Measurements from ENCODE around the gene B3GLCT.

B3GLCT gene

DNA sequence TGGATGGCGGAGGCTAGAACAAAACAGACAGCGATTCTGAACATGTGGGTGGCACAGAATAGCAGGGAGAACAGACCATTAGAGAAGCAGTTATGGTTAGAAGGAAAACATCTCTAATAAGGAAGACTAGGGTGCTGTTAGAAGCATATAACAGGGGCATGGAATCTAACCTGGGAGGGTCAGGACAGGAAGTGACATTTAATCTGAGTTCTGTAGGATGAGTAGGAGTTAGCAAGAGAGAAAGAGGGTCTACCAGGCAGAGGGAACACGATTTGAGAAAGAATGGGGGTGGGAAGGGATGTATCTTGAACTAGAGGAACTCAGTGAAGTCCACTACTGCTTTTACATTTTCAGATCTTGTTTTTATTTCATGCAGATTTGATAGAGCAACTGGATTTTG, 48.6 kb downstream of the B3GLCT start:
- TF ChIP-seq, protein P1, sequence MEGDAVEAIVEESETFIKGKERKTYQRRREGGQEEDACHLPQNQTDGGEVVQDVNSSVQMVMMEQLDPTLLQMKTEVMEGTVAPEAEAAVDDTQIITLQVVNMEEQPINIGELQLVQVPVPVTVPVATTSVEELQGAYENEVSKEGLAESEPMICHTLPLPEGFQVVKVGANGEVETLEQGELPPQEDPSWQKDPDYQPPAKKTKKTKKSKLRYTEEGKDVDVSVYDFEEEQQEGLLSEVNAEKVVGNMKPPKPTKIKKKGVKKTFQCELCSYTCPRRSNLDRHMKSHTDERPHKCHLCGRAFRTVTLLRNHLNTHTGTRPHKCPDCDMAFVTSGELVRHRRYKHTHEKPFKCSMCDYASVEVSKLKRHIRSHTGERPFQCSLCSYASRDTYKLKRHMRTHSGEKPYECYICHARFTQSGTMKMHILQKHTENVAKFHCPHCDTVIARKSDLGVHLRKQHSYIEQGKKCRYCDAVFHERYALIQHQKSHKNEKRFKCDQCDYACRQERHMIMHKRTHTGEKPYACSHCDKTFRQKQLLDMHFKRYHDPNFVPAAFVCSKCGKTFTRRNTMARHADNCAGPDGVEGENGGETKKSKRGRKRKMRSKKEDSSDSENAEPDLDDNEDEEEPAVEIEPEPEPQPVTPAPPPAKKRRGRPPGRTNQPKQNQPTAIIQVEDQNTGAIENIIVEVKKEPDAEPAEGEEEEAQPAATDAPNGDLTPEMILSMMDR (IDR thresholded peaks at IDR 0.05; ENCODE audit: low read depth, low read length) = no peak
- no peak overlapping the region for H3K4me3 ChIP-seq (ENCODE audit: low read depth, low read length)

DNA sequence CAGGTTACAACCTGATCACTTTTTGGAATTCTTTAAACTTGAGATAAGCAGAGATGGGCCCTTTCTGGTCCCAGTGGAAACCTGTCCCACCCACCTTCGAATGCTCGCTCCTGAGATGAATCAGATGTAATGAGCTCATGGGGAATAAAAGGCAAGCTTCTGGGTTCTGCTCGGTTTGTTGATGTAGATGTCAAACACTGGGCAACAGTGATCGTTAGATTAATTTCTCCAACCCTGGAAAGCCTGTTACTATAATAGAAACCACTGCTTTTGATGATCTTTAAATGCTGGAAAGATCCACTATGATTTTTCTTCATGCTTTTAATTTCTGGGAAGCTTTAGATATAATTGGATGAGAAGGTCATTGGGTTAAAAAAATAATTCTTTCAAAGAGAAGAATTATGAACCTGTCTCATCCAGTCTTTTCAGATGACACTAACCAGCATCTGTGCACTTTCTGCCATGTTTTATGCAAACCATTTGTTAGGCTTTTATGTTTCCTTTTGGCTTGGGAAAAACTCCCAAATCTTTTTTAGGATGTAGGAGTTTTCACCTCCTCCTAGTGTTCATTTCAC, 49.3 kb downstream of the B3GLCT start:
- TF ChIP-seq, protein P1 (IDR thresholded peaks at IDR 0.05; ENCODE audit: low read depth, low read length) = no peak
- H3K4me3 ChIP-seq (ENCODE audit: low read depth, low read length) = no peak overlapping the region

DNA sequence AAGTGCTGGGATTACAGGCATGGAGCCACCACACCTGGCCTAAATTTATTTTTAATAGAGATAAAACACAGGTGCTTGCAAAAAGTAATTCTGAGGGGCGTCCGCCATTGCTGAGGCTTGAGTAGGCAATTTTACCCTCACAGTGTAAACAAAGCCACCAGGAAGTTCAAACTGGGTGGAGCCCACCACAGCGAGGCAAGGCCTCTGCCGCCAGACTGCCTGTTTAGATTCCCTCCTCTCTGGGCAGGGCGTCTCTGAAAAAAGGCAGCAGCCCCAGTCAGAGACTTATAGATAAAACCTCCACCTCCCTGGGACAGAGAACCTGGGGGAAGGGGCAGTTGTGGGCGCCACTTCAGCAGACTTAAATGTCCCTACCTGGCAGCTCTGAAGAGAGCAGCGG, 50.7 kb downstream of the B3GLCT start:
- TF ChIP-seq, protein P1 (IDR thresholded peaks at IDR 0.05; ENCODE audit: low read depth, low read length) = no peak
- H3K4me3 ChIP-seq (ENCODE audit: low read depth, low read length) = no peak overlapping the region

DNA sequence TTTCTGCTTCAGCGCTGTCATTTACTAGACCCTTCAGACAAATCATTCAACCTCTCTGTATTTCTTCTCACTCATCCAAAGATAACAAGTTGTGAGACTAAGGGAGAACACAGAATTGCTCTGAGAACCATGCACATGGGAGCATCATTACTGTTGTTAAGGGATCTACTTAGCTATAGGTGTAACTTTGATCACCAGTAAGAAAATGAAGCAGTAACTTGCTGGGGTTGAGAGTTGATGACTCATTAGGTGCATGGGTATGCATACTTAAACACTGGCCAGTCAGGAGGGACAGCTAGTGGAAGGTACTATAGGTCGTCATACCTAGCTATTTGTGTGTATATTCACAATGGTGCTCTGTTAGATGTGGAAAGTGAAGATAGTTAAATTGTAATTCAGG, 61.5 kb downstream of the B3GLCT start:
- TF ChIP-seq, protein P1 (IDR thresholded peaks at IDR 0.05; ENCODE audit: low read depth, low read length) = no peak

DNA sequence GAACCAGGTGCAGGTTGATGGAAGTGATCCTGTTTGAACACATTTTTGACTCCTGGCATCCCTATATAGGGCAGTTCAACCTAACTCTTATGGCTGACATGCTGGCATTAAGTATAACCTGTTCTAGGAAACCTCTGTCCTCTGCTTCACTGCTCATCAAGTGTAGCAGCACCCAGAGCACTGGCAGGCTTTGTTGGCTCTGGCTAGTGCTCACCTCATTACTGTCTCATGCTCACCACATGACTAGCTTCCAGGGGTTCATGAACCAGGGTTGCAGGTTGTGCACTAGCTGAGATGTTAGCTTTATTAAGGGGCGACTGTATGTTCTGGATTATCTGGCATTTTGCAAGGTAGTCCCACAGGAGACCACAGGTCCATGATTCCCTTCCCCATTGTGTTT, 63.6 kb downstream of the B3GLCT start:
- TF ChIP-seq, protein P1 (IDR thresholded peaks at IDR 0.05; ENCODE audit: low read depth, low read length) = no peak

More for the DNA sequence above, 61.5 kb downstream of the B3GLCT start:
- no peak overlapping the region for H3K4me3 ChIP-seq (ENCODE audit: low read depth, low read length)

DNA sequence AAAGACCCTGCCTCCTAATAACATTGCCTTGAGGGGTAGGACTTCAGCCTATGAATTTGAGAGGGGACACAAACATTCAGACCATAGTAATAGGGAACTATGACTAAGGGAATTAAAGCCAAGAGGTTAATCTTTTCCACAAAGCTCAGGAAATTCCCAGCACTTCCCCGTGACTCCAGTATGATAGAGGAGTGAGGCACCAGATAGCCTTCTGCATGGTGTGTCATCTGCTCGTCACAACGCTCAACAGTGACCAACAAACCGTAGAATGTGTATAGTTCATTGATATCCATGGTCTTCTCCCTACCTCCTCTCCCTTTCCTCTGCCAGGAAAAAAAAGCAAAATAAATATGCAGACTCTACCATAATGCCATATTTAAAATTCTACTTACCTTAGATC, 64.4 kb downstream of the B3GLCT start:
- TF ChIP-seq, protein P1 (IDR thresholded peaks at IDR 0.05; ENCODE audit: low read depth, low read length) = no peak
- H3K4me3 ChIP-seq (ENCODE audit: low read depth, low read length) = no peak overlapping the region

More for the DNA sequence above, 63.6 kb downstream of the B3GLCT start:
- H3K4me3 ChIP-seq (ENCODE audit: low read depth, low read length) = no peak overlapping the region

DNA sequence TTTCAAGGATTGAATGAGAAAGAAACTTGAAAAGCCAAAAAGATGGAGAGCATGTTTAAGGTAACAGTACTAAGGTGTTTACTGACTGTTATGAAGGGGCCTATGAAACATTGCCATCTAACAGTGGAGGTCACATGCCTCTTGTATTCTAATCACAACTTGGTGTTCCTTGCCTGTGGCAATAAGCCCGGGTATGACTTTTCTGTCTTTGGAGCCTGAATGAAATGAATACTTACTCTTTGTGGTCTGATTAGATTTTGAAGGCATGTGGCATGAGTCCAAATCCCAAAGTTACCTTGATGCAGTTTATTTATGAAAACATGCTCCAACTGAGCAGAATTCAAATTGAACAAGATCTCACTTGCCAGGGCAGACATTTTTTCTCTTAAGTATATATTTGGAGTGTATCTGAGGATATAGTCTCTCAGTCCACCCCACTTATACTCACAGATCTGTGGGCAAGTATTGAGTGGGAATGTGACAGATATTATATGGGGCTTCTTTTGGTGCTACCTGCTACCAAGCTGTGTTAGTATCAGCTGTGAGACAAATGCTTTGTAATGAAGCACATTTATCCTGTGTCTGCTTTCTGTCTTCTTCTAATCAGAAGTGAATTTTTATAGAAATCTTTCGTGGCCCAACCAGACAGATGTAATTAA, 67.5 kb downstream of the B3GLCT start:
- no peak overlapping the region for H3K4me3 ChIP-seq (ENCODE audit: low read depth, low read length)
- TF ChIP-seq, protein P1 (IDR thresholded peaks at IDR 0.05; ENCODE audit: low read depth, low read length) = no peak

Measured in WI38 (cell line).